GM19238 (cell line): ENCODE results near the gene KDM4C.
"Not testable (repeated sequence)": the region's sequence is repeated elsewhere in the genome, so short reads cannot be mapped to it uniquely, and the experiment has no call there.

Experiments
- DNase-seq: peaks from one replicate; pipeline ENCODE4 v3.0.0; 2011; ENCODE audit warnings: low spot score; ENCODE audit not compliant: insufficient read length

The KDM4C gene

DNA sequence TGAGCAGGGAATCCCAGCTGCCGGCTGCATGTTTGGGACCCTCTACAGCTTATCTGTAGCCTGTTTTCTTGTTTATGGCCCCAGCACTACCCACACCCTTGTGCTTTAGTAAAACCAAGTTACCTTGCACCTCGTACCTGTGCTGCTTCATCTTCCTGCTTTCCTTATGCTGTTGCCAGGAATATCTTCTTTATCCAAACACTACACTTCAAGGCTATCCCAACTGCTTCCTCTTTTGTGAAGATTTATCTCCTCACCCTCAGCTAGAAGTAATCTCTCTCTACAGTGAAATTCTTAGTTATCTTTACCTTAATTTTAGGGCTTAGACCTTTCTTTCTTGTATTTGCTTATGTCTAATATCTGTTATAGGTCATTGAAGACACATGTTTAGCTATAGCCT is 171.1 kb downstream of the KDM4C start:
- DNase-seq: no peak

DNA sequence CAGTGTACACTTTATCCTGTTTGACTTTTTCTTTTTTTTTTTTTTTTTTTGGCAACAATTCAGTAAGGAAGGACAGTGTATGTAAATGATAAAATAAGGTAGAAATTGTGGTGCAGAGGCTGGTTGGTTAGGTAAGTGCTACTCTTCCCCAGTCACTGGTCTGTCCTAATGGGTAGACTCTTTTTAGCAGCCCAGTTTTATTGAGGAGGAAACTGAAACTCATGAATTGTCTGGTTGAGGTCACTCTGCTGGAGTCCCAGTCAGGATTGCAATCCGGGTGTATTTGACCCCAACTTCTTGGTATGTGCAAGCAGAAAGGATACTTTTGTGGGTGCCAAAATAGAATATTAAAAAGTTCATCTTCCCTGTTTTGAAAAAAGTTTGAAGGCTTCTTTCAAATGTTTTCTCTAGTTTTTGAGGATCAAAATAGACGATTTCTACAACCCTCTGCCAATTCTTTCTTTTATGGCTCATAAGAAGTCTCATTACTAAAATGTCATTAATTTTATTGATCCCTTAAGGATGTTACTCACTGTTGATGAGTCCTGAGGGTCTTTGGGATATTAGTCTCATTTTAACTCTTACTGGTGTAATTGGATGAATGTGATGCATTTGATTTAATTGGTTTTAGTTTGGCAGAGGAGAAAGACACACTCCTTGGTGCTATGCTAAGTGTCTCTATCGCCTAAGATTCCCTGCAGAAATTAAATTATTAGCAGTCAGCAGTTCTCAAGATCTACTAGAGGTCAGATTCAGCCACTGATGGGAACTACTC is 171.9 kb downstream of the KDM4C start:
- DNase-seq: no peak

DNA sequence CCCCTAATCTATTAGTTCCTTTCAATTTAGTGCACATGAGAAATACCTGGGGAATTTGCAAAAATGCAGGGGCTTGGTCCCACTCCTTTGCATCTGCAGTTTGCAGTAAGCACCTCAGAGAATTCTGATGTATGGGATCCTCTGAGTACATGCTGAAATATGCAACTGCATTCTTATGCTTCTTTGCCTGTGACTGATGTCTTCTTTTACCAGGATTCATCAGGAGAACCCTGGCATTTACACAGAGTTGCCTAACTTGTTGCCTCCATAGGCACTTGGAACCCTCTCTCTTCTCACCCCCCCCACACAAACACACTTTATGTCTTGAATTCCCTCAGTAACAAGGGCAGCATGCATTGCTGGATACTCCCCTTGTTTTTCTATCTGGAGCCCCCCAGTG is 173.1 kb downstream of the KDM4C start:
- no peak for DNase-seq

DNA sequence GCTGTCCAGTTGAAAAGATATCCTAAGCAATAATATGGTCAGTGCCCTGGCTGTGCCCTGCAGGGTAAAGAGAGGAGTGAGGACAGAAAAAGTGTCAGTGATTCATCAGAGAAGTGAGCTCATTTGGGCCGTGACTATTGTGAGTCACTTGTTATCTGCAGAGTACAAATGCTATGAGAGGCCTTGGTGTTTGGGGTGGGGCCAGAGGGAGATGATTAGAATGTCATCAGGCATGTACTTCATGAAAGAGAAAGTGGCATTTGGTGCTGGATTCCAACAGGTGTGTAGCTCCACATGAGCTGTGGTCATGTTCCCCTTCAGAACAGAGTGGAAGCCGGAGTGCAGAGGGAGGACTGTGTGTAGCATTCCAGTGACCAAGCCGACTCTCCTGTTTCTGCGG is 174.1 kb downstream of the KDM4C start:
- DNase-seq: no peak

DNA sequence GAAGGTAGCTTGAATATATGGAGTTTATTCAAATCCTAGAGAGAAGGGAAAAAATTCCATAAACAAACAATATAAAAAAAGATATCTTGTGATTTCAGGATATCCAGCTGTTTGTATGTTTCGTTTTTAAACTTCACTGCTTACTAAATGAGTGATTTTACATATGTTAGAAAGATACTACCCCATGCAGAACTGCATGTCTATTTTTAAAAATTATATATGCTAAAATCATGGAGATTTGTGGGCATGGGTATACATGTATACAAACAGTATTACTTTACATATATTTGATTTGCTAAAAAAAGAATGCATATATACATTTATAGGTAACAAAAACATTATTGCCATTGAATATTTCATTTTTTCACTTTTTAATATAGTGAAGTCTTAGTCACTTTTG is 178.3 kb downstream of the KDM4C start:
- DNase-seq: no peak

DNA sequence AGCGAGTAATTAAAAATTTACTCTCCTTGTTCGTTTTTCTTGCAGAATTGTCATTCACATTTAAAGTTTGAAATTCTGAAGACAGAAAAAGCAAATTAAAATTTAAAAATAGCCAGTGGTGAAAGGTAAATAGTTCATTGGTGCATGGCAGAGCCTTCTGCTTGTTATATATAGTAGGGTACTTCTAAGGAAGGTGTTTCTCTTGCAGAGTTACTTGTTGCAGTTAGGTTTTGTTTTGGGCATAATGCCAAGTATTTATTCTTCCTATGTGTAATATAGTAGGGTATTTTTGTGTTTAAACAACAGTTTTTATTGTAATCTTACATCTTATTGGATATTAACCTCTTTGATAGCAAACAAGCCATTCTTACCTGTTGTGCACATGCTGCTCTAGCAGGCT is 179.4 kb downstream of the KDM4C start:
- no peak for DNase-seq

DNA sequence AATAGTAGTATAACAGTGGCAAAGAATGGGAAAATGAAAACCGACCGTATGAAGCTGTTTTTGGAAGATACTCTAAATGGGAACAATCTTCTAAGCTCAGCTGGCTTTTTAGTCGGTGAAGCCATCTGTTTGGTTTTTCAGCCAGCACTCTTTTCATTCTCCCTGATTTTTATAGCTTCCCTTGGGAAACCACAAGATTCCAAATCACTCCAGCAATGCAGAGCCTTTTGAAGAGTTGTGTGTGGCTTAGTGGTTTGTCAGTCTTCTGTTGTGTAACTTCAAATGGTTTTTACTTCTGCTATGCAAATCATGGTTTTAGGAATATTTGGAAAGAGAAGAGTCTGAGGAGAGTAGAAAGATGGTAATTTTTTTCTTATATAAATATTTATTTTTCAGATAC is 180.7 kb downstream of the KDM4C start:
- no peak for DNase-seq

DNA sequence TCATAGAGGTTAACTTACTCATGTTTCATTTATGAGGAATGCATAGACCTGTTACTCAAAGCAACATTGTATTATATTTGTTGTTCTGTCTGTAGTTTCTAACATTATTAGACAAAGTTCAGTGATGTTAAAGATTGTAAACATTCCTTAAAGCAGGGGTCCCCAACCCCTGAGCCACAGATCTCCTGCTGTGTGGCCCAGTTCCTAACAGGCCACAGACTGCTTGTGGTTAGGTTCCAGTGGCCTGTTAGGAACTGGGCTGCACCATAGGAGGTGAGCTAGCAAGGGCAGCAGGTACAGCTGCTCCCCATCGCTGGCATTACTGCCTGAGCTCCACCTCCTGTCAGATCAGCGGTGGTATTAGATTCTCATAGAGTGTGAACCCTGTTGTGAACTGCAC is 181.1 kb downstream of the KDM4C start:
- no peak for DNase-seq

DNA sequence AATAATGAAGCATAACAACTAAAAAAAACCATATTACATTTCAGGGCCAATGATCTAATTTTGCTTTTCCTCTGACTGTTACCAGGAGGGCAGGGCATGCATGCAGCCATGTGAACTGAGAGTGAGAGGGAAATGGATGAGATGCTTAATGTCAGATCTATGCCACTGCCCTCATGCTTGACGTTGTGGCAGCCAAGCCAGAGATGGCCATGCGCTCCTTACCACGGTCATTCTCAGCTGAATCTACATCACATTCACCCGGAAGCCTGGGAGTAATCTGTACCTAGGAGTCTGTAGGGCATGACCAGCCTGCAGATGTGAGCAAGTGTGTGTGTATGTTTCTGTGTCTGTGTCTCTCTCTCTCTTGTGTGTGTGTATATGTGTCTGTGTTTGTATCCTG is 183.7 kb downstream of the KDM4C start:
- no peak for DNase-seq

DNA sequence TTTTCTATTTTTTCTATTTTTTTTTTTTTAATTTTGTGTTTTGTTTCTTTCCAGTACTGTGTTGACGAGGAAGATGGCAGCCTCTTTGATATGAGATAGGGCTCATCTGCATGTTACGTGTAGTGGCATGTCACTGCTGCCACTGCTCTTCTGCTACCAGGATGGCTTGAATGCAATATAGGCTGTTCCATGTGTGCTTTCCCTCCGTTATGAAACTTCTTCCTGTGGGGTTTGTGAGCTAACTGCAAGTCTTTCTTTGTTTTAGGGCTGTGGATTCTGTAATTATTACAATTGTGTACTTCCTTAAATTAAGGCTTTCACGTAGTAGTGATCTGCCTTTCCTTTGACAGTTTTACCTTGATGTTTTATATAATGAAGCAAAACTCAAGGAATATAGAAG is 184.6 kb downstream of the KDM4C start:
- DNase-seq: no peak

DNA sequence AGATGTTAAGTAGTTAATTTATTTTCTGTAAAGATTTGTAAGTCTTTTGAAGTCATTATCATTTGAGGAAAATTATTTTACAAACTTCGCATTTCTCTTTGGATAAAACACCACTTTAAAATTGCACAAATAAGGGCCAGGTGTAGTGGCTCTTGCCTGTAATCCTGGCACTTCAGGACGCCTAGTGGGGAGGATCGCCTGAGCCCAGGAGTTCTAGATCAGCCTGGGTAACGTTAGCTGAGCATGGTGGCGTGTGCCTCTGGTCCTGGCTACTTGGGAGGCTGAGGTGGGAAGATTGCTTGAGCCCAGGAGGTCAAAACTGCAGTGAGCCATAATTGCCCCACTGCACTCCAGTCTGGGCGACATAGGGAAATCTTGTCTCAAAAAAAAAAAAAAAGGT is 185.5 kb downstream of the KDM4C start:
- no peak for DNase-seq

DNA sequence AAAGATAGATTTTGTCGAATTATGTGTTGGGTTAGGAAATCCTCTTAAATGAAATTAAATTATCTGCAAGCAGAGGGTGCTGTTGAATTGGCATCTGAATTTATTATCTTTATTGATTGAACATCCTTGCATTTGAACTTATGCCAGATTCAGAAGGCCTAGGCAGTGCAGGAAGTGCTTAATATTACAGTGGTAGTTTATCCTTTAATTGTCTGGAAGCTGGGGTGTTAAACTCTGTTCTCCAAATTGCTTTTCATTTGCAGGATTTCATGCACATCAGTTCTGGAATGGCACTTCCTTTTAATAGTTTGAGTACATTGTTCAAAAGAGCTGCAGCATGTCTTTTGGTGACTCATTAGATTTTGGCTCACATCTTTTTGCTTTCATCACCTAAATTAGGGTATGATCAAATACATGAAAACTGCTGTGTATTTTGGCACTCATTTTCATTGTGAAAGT is 186.3 kb downstream of the KDM4C start:
- DNase-seq: no peak

DNA sequence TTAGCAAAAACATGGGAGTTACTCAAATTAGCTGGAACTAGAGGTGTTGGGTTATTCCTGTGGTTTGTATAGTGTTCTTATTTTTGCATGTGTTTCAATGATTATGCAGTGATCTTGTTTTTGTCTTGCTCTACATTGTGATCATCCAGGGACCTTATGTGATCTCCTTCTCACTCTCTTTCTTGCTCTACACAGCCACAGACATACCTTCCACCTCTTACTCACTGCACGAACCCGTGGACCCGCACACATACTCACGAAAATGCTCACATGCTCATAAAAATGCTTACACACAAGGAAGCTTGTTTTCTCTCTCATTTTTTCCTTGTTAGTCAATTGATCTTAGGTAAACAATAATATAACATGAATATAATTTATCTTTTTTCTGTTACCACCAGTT is 187.1 kb downstream of the KDM4C start:
- no peak for DNase-seq

DNA sequence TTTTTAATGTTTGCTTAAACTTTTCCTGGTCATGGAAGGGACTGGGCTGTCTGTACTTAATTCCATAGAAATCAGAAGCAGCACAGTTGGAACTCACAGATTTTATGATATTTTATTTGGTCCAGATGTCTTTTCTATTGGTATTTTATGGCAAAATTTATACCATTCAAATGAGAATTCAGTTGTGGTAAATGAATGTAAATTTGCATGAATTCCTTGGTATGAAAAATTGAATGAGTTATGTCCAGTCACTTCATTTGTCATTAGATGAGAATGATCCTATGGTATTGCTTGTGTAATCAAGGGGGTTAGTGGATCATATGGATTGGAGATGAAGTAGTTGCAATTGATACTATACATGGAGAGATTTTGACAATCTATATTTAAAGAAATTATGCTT is 188.0 kb downstream of the KDM4C start:
- no peak for DNase-seq

DNA sequence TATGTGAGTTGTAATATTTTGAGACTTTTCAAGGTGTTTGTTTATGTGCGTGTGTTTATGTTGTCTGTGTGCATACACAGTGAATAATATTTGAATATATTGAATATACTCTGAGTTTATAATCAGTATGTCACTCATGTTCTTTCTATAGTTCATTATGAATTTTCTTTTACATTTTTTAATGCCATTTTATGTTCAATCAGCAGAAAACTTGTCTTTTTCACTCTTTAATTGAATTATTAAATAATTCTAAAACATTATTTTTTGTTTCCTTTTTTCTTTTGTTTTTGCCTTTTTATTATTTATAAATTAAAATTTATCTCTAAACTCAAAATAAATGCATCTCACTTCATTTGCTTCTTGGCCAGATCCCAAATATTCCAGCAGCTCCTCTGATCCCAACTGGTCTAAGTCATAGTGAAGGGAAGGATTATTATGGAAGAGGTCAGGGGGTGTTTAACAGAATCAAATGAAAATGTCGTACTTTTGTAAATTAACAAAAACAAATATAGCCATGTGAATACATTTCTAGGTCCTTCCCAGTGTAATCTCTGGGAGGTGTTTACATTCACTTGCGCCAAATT is 188.9 kb downstream of the KDM4C start:
- no peak for DNase-seq

DNA sequence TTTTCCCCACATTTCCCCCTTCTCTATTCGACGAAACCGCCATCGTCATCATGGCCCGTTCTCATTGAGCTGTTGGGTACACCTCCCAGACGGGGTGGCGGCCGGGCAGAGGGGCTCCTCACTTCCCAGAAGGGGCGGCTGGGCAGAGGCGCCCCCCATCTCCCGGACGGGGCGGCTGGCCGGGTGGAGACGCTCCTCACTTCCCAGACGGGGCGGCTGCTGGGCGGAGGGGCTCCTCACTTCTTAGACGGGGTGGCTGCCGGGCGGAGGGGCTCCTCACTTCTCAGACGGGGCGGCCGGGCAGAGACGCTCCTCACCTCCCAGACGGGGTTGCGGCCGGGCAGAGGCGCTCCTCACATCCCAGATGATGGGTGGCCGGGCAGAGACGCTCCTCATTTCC is 191.1 kb downstream of the KDM4C start:
- not testable (repeated sequence) for DNase-seq

DNA sequence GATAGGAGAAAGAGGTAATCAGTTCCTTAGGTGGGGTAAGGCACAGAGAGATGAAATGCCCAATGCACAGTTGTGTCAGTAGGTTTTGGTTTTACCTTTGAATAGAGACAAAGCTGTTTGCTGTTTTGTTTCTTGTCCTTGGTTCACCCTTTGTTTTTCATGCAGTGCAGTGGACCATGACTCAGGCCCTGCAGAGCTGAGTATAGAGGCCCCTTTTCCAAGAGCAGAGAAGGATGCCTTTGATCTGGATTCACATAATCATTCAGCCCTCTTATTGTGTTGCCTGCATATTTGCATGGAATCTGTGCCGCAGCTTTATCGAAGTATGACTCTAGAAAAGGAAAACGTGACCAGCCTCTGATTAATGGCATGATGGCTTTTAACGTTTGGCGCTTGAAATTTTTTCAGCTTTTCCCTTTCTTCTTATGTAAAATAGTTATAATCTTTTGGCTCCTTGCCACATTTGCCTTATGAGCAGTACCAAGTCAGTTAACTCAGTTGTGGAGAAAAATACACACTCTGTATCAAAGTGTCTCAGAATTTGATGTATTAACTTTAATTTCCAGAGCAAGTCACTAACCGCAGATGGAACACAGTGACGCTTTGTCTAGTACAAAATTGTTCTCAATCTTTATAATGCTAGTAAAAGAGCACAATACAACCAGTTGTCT is 197.6 kb downstream of the KDM4C start:
- peak; percentile 4 for DNase-seq

DNA sequence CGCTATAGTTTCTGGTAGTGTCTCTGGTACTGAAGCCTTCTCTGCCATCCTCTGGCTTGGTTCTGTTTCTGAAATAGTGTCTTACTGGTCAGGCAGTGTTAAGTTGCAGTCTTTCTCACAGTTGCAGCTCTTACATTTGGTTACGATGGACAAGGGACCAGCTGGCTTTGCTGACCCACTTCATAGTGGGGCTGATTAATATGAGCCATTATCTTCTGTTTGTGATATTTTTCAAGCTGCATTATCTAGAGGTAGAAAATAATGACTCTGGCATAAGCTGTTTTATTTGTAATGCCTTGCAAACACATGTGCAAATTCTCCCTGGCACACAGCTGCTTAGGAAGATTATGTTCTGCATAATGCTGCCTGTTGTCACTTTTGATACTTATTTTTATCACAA is 199.1 kb downstream of the KDM4C start:
- no peak for DNase-seq

DNA sequence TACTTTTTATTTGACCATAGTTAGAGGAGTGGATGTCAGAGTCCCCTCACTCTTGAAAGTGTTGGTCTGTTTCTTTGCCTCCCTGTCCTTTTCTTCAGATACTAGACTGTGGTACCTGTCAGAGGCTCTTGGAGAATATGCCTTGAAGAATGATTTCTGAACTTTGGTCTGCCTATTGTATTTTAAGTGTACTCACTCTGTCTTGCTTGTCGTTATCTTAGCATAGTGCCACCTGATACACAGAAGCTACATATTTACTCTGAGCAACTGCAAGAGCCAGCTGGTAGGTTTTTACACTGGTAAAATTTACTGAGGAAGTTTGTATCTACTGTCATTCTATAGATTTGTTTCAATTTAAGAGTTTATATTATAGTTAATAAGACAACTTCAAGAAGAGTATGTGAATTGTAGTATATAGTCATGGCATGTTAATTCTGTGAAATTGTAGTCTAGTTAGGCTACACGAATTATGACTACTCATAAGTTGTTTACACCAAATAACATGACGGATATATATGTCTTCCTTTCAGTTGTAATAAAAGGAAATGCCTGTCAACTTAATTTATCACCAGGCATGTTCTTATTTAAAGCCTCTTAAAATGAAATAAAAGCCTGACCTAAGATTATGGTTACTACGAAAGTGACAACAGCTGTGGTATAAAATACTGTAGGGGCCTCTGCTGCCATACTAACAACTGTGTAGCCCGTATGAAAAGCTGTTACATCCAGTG is 201.7 kb downstream of the KDM4C start:
- DNase-seq: no peak

DNA sequence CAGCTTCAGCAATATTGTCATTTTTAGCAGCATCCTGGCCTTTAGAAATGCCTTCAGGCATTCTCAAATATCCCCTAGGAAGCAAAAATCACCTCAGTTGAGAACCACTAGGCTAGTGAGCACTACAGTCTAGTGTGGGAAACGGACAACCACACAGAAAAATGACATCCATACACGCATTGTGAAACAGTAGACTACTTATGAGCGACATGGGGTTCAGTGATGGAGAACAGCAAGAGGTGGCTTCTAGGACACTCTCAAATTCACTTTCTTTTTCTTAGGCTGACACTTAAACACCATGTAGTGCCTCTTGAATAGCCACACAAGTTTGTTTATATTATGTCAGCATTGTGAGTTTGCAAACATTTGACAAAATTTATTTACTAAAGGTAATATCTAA is 203.0 kb downstream of the KDM4C start:
- peak; percentile 10 for DNase-seq

DNA sequence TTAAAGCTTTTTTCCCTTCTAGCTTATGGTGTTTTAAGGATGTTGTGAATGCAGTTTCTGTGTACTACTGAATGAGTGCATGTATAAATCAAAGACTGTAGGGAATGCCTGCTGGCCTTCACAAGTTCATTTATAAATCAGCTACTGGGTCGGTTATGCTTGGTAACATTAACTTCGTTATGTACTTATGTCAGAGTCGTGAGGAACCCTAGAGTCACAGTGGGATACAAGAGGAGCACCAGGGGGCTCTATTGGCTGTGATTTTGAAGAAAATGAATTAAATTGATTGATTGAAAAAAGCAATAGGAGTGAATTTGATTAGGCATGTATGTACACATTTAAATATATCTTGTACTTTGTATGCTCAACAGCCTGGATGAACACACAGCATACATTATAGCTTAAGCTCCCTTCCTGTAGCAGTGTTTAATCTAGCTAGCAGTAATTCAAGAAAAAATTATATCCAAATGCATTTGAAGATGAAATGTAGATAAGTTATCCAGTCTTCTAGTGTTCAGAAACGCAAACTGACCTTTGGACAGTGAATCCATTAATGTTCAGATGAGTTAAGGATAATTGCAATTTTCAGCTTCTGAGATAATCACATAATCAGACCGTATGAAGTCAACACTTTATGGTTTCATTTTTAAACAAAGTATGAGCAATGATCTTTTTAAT is 204.2 kb downstream of the KDM4C start:
- DNase-seq: no peak

DNA sequence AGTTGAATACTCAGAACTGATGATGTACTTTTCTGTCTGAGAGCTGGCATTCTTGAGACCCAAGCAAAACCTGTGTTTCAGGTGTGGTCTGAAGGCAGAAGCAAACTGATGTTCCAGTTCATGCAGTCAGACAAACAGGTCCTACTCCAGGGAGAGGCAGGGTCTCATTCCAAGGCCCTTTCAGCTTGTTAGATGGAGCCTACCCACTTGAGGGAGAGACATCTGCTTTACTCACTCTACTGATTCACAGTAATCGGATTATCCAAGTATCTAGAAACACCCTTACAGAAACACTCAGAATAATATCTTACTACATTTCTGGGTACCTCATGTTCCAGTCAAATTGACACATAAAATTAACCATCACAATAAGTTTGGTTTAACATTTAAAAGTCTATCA is 207.8 kb downstream of the KDM4C start:
- DNase-seq: no peak
